ENCODE measurements around the gene SLAIN2.
"Not testable (repeated sequence)": the region's sequence is repeated elsewhere in the genome, so short reads cannot be mapped to it uniquely, and the experiment has no call there.

Gene SLAIN2

DNA sequence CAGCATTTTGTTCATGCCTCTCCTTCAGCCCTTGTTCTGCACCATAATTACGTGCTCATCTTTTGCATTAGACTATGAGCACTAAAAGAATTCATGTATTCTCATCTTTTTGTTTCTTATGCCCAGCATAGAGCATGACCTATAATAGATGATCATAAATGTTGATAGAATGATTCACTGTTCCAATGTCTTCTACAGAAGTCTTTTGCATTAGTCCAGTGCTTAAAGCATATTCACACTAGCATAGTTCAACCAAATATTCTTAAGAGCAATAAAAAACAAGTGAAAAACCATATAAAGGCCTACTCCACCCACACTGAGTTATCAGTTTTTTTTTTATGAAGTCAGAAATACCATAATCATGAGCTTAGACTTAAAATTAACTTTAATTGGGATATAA lies 105.3 kb downstream of the SLAIN2 start:
- DNase-seq = no peak

DNA sequence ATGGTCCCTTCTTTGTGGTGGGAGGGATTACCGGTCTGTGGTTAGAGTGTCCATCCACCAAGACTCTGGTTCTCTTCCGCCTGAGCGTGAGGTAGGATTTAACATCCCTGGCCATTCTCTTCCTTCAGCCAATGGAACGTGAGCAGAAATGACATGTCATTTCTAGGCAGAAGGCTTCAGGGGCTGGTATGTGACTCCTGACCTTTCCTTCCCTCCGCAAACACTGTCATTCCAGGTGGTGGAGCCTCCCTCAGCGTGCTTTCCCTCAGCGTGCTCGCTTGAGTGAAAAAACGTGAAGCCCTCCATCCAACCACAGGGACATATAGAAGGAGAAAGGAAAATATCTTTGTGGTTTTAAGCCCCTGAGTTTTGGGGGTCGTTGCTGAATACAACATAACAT lies 107.8 kb downstream of the SLAIN2 start:
- no peak for DNase-seq

DNA sequence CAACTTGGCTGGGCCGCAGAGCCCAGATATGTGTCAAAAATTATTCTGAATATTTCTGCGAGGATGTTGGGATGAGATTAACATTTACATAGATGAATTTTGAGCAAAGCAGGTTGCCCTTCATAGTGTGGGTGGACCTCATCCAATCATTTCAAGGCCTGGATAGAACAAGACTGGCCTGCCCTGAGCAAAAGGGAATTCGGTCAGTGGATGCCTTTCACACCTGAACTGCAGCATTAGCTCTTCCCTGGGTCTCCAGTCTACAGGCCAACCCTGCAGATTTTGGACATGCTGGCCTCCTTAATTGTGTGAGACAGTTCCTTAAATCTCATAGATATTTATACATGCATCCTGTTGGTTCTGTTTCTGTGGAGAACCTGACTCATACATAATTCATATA lies 109.4 kb downstream of the SLAIN2 start:
- DNase-seq = no peak

DNA sequence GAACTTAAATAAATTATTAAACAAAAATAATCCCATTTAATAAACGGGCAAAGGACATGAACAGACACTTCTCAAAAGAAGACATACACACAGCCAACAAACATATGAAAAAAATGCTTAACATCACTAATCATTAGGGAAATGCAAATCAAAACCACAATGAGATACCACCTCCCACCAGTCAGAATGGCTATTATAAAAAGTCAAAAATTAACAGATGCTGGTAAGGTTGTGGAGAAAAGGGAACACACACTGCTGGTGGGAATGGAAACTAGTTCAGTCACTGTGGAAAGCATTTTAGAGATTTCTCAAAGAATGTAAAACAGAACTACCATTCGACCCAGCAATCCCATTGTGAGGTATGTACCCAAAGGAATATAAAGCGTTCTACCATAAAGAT lies 110.3 kb downstream of the SLAIN2 start:
- DNase-seq = not testable (repeated sequence)

- no peak for DNase-seq
Measured at GRCh38 chr4:48454591-48454990, 113.3 kb downstream of the SLAIN2 start.

- no peak for DNase-seq
Measured at GRCh38 chr4:48461000-48461399, 119.7 kb downstream of the SLAIN2 start.

DNA sequence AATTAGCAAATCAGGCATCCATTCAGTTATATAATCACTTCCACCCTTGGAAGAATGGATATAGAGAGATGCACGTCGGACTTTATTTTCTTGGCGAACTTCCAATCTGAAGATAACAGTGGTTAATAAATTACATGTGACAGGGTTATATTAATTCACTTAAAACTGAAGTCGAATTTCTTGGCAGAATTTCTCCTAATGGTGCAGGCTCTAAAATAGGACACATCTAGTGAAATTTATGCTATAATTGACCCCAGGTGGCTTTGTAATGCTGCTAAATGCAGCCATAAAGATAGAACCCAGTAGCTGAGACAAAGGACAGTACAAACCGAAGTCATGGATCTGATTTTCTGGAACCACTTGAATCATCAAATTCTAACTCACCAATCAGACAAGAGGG lies 121.0 kb downstream of the SLAIN2 start:
- DNase-seq = no peak

DNA sequence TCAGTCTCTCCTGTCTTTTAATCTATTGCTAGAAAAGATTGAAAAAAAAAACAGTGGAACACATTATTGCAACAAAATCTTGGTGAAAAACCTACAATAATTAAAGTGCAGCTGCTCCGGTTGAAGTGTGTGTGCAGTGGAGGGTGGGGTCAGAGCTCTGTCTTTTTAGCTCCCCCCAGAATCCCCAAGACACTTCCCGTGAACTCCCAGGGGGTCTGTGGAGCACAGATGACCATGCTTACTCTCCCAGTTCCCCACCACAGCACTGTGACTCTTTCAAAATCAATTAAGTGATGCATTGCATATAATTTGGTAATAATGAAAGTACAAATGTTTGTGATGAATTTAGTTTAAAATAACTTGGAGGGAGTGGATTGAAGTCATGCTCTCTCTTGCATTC lies 126.1 kb downstream of the SLAIN2 start:
- no peak for DNase-seq

DNA sequence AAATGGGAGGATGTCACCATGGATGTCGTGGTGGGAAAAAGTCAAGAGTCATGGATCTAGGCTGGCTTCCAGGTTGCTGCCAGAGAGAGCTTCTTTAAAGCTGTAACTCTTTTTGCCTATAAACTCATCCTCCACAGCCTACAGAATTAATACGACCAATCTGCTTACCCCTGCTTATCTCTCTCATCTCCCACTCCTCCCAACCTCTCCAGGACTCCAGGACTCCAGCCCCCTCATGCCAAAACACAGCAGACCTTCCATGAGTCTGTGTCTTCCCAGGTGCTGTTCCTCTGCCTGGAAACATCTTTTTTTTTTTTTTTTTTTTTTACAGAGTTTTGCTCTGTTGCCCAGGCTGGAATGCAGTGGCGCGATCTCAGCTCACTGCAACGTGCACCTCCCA lies 126.6 kb downstream of the SLAIN2 start:
- no peak for DNase-seq

- DNase-seq = no peak
Measured at GRCh38 chr4:48470137-48470536, 128.8 kb downstream of the SLAIN2 start.

DNA sequence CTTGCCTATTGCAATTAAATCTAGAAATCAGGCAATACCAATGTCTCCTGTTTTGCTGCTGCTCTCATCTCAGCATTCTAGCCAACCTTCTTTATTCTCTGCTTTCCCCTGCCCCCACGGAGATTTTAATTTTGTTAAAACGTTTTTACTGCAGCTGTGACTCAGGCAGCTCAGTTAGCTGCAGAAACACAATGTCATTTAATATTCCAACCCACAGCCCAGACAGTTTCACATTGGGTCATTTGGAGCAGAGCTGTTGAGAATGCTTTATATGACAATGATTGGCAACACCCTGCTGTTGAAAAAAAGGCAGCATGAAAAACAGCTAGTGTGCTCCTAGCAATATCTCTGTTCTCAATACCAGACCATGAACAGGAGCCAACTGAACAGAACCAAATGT lies 129.2 kb downstream of the SLAIN2 start:
- no peak for DNase-seq

GRCh38 chr4:48472794-48473193 lies 131.5 kb downstream of the SLAIN2 start:
- no peak for DNase-seq

- DNase-seq = no peak
Measured at GRCh38 chr4:48475770-48476169, 134.4 kb downstream of the SLAIN2 start.
